HG03575 (cell line): ENCODE results near the gene ISM1.

Experiments
- ATAC-seq: cut with Tn5 transposase; IDR thresholded peaks from one replicate; pipeline ENCODE4 v1.9.1; 2021; ENCODE audit not compliant: unreplicated experiment, insufficient number of reproducible peaks, low FRiP score; ENCODE audit errors: extremely low read depth

ISM1 gene

DNA sequence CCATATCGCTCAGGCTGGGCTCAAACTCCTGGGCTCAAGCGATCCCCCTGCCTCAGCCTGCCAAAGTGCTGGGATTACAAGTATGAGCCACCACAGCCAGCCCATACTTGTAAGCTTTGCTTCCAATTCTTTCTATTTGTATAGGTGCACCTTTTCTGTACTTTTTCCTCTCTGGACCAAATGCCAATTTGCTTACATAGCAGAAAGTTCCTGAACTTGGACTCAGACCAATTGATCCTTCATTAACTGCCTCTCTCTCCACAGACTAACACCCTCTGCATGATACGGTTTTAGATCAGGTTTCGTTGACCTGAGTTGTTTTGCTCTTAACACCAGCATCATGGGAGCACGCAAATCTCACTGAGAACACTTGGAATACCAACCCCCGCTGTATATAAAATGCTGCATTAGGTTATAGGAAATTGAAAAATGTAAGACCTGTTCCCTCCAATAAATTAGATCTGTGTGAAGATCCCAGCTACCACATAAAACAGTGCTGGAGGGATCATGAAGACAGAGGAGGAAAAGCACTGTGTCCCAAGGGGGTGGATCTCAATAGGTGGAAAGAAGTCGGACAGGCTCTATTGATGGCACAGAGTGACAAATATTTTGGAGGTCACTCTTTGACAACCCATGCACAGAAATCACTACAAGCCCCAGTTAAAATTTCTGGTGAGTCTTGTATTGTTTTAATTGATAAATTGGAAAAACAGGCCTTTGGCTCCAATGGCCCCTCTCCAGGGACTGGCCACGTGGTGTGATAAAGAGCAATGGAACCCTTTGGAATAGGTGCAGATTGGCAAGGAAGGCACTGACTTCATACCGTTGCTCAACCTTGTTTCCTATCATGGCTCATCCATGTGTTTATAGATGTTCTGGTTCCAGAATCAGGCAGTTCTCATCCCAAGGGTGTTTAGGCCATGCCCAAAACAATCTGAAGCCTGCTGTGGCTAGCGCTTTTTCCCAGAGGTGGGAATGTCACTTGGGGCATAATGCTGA, 51.2 kb downstream of the ISM1 start:
- ATAC-seq, result no peak

DNA sequence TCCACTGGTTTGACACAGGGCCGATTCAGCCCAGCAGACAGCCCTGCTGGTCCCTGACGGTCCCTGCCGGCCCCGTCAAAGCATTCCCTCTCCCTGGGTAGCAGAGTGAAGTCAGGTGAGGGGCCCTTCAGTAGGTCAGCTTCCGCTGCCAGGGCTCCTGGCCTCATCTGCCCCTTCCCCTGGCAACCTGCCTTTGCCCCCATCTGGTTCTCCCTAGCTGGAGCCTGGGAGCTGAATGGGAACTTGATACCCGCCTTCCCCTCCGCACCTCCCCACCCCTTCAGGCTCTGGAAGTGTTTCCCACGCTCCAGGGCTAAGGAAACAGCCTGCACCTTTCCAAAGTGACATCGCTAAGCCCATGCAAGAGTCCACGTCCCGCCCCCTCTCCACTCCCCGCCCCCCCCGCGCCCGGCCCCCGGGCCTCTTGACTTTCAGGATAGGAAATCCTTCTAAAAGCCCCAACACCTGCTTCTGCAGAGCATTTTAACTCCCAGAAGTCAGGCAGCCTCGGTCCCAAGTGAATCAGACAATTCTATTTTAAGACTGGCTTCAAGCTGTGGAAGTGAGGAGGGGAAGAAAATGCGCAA, 53.3 kb downstream of the ISM1 start:
- no peak for ATAC-seq

DNA sequence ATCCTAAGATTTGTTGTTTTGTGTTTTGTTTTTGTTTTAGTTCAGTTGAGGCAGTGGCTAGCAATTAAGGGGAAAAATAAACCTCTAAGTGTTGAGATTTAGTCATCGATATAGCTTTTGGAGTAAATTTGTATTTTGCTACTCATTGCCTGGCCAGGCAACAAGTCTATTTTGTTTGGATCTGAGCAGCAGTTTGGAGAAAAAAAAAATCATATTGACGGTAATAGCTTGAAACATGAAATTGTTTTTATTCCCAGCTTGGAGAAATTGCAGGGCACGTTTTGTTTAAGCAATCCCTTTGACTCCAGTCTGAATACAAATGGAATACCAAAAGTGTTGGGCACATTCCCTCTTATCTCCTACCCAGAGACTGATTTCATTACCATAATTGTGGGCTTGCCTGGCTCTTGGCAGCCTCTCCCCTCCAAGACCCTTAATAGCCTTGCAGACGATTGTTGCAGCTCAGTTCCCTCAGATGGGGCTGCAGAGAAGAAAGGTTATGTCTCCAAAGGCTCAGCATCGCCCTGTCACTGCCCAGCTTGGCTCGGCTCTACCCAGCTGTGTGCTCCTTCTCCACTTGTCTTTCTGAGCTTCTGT, 56.0 kb downstream of the ISM1 start:
- ATAC-seq, result no peak

DNA sequence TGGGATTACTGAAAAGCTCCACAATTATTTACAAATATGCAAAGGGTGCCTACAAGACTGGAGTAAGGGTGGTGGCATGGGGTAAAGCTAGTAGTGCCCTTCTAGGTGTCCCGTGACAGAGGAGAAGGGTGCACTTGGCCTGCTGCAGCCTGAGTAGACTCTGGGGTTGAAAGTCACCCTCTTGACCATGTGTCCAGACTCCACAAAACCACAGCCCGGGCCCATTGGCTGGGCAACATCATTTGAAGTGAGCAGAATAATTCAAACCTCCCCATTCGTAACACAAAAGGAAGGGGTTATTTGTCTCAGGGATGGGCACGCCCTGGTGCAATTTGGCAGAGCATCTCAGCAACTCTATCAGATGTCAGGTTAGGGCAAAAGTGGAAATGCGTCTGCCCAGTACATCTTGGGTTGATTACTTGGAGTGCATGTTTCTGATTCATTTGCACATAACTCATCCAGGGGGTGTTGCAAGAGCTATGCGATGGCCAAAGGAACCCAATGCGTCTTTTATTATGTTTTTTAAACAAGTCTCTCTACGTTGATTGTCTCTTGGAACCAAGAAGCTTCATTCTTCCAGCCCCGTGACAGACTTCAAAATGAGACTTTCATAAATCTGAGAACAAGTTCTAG, 56.7 kb downstream of the ISM1 start:
- ATAC-seq, result no peak

DNA sequence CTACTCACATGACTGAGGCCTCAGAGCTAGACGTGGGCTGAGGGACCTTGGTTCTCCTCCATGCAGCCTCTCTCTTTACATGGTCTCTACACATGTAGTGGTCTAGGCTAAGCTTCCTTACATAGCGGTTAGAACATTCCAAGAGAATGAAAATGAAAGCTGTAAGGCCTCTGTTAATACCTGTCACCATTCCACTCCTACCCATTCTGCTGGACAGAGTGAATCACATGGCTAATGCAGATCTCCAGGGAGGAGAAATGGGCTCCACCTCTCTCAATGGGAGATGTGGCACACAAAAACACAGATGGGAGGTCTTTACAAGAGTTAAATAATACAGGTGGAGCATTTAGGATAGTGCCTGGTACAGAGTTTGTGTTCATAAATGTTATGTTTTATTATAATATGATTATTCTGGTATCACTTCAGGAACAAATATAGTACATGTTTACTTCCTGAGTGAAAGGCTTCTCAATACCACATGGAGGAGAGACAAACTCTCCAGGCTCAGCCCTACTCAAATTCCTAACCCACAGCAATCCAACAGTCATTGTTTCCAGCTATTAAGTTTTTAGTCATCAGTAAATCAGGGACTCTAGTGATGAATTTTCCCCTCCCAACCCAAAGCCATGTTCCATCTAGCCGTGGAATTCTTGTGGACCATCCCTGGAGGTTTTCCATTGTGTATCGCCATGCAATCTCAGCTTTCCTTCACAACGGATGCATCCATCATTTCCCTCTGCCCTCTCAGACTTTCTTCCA, 57.9 kb downstream of the ISM1 start:
- no peak for ATAC-seq

DNA sequence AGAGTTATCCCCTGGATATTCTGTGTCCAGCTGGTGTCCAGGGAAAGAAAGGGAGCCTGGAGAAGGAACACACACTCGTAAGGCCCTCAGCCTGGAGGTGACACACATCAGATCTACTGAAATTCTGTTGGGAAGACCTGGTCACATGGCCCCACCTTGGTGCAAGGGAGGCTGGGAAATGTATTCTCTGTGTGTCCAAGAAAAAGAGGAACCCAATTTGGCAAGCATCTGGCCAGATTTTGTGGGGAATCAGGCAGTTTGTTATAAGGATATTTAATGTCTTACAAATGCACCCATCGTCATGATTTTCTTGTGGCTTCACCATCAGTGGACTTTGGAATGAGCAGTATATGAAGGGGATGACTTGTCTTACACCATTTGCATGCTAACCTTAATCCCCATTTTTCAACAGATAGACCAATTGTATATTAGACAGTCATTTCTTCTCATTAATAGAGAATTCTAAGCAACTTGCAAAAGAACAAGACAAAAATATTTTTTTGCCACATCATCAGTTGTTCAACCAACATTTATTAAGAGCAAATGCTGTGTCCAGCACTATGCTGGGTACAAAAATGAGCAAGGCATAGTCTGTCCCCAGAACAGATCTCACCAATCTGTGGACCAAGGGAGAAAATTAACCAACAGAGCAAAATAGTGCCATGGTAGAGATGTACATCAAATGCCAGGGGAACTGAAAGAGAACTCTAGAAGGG, 59.7 kb downstream of the ISM1 start:
- no peak for ATAC-seq

DNA sequence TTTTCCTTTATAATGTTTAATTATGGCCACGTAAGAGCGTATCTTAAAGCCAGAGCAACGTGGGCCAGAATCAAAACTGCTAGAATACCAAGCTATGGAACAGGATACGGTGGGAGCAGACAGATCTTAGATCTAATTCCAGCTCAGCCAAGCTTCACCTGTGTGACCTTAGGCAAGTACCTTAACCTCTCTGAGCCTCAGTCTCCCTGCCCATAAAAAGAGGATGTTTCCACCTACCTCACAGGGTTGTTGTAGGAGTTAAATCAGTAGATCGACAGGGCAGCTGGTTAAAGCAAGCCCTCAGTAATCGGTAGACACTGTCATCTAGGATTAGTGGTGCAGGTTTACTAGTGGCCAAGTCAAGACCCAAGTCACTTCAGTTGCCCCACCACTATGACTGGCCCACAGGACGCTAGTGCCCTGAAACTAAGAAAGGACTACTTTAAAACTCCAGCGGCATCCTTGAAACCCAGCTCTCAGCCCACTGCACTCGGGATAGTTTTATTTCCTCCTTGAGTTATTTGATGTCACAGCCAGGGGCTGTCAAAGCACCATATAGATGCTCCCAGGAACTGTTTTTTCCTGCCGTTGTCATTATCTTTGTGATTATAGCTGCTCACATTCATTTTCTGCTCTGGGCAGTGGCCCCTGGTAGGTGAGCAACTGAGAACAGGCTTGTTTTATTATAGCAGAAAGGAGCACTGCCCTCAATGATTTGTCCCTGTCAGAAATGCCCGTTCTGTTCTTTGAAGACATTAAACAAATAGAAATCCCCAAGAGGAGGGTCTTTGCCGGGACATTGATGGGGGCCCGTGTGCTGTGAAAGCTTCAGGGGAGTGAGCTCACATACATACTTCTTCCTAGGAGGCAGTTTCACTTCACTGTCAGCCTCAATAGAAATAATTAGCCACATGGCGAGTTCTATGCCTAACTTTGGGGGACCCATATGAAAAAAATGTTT, 63.1 kb downstream of the ISM1 start:
- no peak for ATAC-seq

DNA sequence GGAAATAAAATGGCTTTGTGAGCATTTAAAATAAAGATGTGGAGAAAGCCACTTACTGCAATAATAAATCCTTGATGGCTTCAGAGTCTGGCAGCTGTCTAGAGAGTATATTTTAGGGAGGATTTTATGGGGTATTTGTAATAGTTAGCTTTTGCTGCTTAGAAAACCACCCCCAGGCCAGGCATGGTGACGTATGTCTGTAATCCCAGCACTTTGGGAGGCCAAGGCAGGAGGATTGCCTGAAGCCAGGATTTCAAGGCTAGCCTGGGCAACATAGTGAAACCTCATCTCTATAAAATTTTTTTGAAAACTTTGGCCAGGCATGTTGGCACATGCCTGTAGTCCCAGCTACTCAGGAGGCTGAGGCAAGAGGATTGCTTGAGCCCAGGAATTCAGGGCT, 63.8 kb downstream of the ISM1 start:
- ATAC-seq, result no peak

DNA sequence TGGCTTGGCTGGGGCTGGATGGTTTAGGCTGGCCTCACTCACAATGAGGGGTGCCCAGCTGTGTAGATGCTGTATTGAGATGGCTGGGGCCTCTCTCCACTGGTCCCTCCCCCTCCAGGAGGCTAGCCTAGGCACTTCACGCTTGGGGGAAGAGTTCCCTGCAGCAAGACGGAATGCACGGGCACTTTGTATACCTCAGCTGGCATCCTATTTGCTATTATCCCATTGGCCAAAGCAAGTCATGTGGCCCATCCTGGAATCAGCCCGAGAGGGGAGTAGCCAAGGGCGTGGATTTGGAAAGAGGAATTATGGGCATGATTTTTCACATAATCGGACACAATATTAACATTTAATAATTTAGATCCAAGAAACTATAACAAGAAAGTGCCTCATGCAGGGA, 64.3 kb downstream of the ISM1 start:
- no peak for ATAC-seq

DNA sequence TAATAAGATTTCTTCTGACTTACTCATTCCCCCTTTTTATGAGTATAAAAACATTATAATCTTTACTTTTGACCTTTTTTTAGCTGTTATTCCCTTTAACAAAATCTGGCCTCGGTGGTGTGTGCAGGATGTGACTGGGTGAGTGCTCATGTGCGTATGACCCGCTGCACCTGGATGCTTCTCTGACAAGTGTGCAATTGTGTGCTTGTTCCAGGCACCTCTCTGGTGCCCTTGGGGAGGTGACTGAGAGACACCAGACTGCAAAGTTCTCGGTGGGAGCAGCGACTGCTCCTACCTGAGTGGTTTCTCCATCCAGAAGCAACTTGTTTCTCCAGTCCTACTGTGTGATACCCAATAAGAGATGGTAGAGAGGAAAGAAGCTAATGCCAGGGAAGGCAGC, 65.0 kb downstream of the ISM1 start:
- no peak for ATAC-seq

DNA sequence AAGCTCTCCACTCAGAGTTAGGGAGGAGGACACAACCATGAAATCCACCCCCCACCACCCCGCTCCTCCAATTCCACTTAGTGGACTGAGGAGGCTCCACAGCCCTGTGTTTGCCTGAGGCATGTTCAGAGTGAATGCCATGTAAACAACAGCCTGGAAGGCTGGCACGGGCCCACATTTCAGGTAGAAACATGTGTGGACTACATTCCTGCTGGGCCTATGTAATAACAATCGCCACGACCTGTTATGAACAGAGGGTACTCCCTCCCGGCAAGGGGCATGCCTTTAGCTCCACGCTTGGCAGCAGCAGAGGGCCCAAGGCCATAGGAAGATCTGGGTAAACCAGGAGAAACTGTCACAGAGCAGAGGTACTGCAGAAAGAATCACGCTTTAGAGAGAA, 65.5 kb downstream of the ISM1 start:
- ATAC-seq, result no peak

DNA sequence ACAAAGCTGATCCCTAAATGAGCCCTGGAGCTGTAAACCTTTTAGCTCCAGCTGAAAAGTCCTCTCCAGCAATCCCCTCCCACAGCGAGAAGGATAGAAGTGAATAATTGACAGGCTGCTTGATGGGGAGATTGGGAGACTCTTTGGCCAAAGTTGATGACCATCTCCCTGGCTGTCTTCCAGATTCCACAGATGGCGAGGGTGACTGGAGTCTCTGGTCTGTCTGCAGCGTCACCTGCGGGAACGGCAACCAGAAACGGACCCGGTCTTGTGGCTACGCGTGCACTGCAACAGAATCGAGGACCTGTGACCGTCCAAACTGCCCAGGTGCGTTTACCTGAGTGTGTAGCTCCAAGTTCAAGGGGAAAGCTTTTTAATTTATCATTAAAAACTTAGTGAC, 67.3 kb downstream of the ISM1 start:
- ATAC-seq, result no peak

DNA sequence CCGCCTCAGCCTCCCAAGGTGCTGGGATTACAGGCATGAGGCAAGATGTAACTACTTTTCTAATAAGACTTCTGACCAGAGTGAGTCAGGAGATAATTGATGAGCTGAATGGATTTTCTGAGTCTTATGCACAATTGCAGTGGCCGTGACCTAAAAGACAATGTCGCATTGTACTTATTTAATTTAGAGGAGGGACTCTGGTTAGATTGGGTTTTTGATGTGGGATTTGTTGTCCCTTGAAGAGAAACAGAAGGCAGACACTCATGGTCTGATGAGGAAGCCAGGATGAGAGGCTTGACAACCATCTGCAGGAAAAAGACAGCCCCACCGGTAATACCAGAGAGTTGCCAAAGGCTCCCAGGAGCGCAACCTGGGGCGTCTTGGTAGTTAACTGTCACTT, 68.0 kb downstream of the ISM1 start:
- no peak for ATAC-seq

DNA sequence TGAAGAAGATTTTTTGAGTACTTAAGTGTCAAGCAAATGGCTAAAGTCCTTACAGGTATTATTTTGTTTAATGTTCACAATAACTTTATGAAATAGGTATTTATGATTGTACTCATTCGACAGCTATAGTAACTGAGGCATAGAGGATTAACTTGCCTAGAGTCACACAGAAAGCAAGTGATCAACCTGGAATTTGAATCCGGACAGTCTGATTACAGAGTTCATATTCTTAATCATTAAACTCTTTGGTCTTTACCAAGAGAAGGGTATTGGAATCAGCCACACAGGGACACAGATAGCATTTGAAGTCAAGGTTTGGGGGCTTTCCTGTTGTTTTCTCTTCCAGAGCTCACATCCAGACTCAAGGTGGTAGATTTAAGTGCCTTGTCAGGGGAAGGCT, 69.7 kb downstream of the ISM1 start:
- ATAC-seq, result no peak

DNA sequence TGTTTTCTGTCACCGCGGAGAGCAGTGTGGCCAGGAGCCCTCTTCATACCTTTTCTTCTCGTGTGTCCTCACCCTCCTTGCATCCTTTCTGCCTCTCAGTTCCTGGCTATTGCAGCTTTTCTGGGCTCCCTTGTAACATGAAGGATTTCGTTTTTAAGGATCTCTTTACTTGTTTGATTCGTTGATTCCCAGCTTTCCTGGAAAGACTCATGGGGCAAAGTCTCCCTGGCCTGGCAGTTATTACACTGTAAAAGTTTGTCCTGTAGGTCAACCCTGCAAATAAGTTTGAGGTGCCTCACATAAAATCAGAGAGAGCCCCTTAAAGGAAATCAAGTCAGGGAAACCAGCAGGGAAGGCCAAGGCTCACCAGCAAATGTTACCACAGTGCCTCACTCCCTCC, 70.1 kb downstream of the ISM1 start:
- ATAC-seq, result no peak

DNA sequence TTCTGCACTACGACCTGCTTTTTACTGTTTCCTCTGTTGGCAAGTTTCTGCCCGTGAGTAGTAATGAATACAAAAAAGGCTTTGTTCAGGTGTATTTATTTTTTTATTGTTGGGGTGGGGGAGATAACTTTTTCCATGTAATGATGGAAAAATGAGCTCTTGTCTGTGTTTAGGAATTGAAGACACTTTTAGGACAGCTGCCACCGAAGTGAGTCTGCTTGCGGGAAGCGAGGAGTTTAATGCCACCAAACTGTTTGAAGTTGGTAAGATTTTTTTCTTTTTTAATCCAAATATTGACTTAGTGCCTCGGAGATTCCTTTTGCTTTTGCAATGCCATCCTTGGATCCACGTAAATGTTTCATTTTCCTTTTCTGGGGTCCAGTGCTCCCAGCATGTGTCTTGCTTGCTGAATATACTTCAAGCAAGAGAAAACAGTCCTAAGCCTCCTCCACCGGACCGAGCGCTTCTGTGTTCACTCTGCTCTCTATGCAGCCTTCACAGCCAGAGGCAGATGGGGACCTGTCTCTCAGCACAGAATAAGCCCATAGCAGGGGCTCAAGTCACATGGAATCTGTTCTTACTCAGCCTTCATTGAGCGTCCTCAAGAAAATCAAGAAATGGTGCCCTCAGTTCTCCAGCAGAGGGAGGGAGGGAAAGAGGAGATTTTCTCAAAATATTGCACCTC, 71.3 kb downstream of the ISM1 start:
- no peak for ATAC-seq

DNA sequence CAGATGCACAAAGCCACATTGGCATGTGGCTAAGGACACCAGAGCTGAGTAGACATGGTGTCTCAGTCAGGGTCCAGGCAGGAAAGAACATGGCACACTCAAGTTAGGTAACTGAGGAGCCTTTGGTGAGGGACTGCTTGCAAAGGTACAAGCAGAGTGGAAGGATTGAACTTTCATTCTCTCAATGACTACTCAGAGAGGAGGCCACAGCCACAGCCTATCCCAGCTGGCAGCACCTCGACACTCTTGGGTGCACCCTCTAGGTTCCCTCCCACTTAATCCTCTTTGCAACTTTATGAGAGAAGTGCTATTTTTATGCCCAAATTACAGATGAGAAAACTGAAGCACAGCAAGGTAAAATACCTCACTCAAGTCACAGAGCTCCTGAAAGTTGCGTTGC, 73.4 kb downstream of the ISM1 start:
- no peak for ATAC-seq
